Right lobe of liver (tissue), 6 donors: Measurements from ENCODE around the gene SRSF7. TPM values are rescaled to one million over a fixed set of nuclear protein-coding genes. Genes with fewer than 3 reads are reported as not detected.
"Not testable (repeated sequence)": the region's sequence is repeated elsewhere in the genome, so short reads cannot be mapped to it uniquely, and the experiment has no call there.

Experiments used
- ATAC-seq, 4 donors: fragments of 200-7000 bp; cut with Tn5 transposase; one replicate each; pipeline ENCODE4 v1.9.1; 2020; ENCODE audit warnings: mild to moderate bottlenecking in 4 of 4, moderate library complexity in 4 of 4
- DNase-seq, 3 donors: peaks; one replicate each; pipeline ENCODE4 v3.0.0-alpha.2; 2020
- H3K27ac ChIP-seq, 3 donors: fragments of 200-600 bp; one replicate each; pipeline ENCODE4 v1.8.0; 2022
- H3K27me3 ChIP-seq, 2 donors: fragments of 200-600 bp; one replicate each; pipeline ENCODE4 v1.8.0; 2022
- H3K36me3 ChIP-seq, 4 donors: fragments of 200-600 bp; sonication (generic) in 1 of 4; one replicate each; pipeline versions ENCODE4 v1.5.1 to v1.8.0; 2017 to 2022; ENCODE audit warnings: control low read depth in 1 of 4
- H3K4me1 ChIP-seq, 4 donors: fragments of 200-600 bp; sonication (generic) in 1 of 4; one replicate each; pipeline versions ENCODE4 v1.5.1 to v1.8.0; 2017 to 2022; ENCODE audit warnings: control low read depth in 1 of 4
- H3K4me3 ChIP-seq, 3 donors: fragments of 200-600 bp; one replicate each; pipeline ENCODE4 v1.8.0; 2022
- H3K9me3 ChIP-seq, 4 donors: fragments of 200-600 bp; sonication (generic) in 1 of 4; one replicate each; pipeline versions ENCODE4 v1.5.1 to v1.8.0; 2017 to 2022; ENCODE audit warnings: control low read depth in 1 of 4
- CTCF ChIP-seq, 4 donors: fragments of 200-600 bp in 3 of 4; fragments of 450-650 bp in 1 of 4; IDR thresholded peaks; one replicate each; pipeline versions ENCODE4 v1.5.1 to v1.8.0; 2016 to 2022; ENCODE audit warnings: antibody characterized with exemption in 4 of 4, mild to moderate bottlenecking in 2 of 4
- POLR2A ChIP-seq: fragments of 450-650 bp; IDR thresholded peaks from one replicate; pipeline ENCODE4 v1.6.1; 2017; ENCODE audit warnings: antibody characterized with exemption, mild to moderate bottlenecking
- WGBS: methylation state at CpG from one replicate; pipeline ENCODE4 v1.1.6; 2018; ENCODE audit warnings: low coverage, low lambda C conversion rate; ENCODE audit not compliant: insufficient coverage; ENCODE audit errors: missing lambda C conversion rate; 5-methylcytosine and 5-hydroxymethylcytosine counted together
- intact Hi-C, 2 donors: fragments of 100-400 bp; cut with DNase I; formaldehyde crosslinking; loops; one replicate each; pipeline versions ENCODE4 v1.11.2 to v1.14.1; 2022
- long read RNA-seq: library from polyadenylated mRNA; unstranded; transcript quantifications from one replicate; pipeline ENCODE4 v2.0.0, GENCODE V29; 2019
- total RNA-seq, 6 experiments: library from RNA; depleted of rRNA in 2 of 6; stranded (reverse); fragments of >200 nt in 2 of 6; fragmentation: NEBNext Ultra II Directional in 3 of 6; extraction: Animal tissue kit (Norgen Biotek cat#: 25700) in 3 of 6; gene quantifications; one replicate each; pipeline versions ENCODE4 v1.1.0 to v1.2.4, GENCODE V29; 2016 to 2023
- donor health status: DM: no; HTN: yes; CAD: no.
- donor health status: DM: no; HTN: no; CAD: no.
- donor health status: DM: no; HTN: no; CAD: no.
- donor health status: DM: no; HTN: yes; CAD: no.
- donor health status: DM: no; HTN: yes; CAD: no.

Gene SRSF7
- 10 to 100 TPM; 33.5 to 57.4 (median 44.4) TPM for total RNA-seq
- long read RNA-seq, partial matches to known transcripts, result 3 of 11 reads
- long read RNA-seq, other reads (novel, unspliced or antisense), result 3 of 11 reads

- H3K36me3 ChIP-seq, result peaks cover 0 to 39% (median 24%) of the 10 kb centered on the region in 4 donors
- H3K27me3 ChIP-seq, result no peaks in the 10 kb centered on the region
- peaks cover 0 to 50% (median 16%) of the 10 kb centered on the region in 4 donors for H3K4me1 ChIP-seq
- H3K27ac ChIP-seq, result peak within 1 kb of the TSS; percentile 97 to 98 (median 97)
- ATAC-seq (peak; percentile 90 to 95 (median 92)), DNase-seq (peak; percentile 95 to 98 (median 98))
- TF ChIP-seq POLR2A (peak; percentile 100), CTCF (IDR thresholded peaks at IDR 0.05) (no peak)
- H3K9me3 ChIP-seq, result no peaks in the 10 kb centered on the region
- WGBS, result under 1% methylated on average over 41 of the region's 68 CpGs
- H3K4me3 ChIP-seq, result peak within 1 kb of the TSS; percentile 76 to 97 (median 91)
- intact Hi-C loops, result no loop called here
Observed at GRCh38 chr2:38750891-38751595, at the start of gene SRSF7. TSS of gene SRSF7 (minus strand) at chr2:38751361. CDS start at chr2:38751256, 105 bp downstream.

- WGBS, result 38% methylated on average over 3 of the region's 3 CpGs
- H3K27ac ChIP-seq, result peak overlapping the region in 2 of 3 donors; percentile 58 to 66
- intact Hi-C loops, result no loop called here
- no peaks in the 10 kb centered on the region for H3K36me3 ChIP-seq
- H3K27me3 ChIP-seq, result no peaks in the 10 kb centered on the region
- no peak overlapping the region for H3K4me3 ChIP-seq
- no peak for TF ChIP-seq POLR2A
- TF ChIP-seq CTCF (IDR thresholded peaks at IDR 0.05), result no peak
- H3K9me3 ChIP-seq, result no peaks in the 10 kb centered on the region
- ATAC-seq (peak in 3 of 4 donors; percentile 10 to 31 (median 12)), DNase-seq (no peak)
- peaks cover 0 to 29% (median 11%) of the 10 kb centered on the region in 4 donors for H3K4me1 ChIP-seq
Observed at GRCh38 chr2:38797953-38798352, 46.8 kb upstream of the SRSF7 start.

- DNase-seq (no peak), ATAC-seq (no peak)
- Histone ChIP-seq H3K27ac (peak overlapping the region in 1 of 3 donors; percentile 66), H3K9me3 (no peaks in the 10 kb centered on the region), H3K36me3 (no peaks in the 10 kb centered on the region), H3K4me3 (no peak overlapping the region), H3K27me3 (no peaks in the 10 kb centered on the region), H3K4me1 (peaks cover 0 to 30% (median 12%) of the 10 kb centered on the region in 4 donors)
- intact Hi-C loops, result no loop called here
- 67% methylated on average over 10 of the region's 10 CpGs for WGBS
- TF ChIP-seq CTCF (IDR thresholded peaks at IDR 0.05) (no peak), POLR2A (no peak)
Observed at GRCh38 chr2:38797250-38797676, 46.1 kb upstream of the SRSF7 start.

- H3K27me3 ChIP-seq, H3K4me3 ChIP-seq, H3K36me3 ChIP-seq, H3K9me3 ChIP-seq, ATAC-seq, DNase-seq, intact Hi-C loops: not testable (repeated sequence)
- H3K27ac ChIP-seq, result peak overlapping the region; percentile 51 to 95 (median 89)
- WGBS, result 45% methylated on average over 7 of the region's 7 CpGs
- peaks cover 0 to 32% (median 13%) of the 10 kb centered on the region in 4 donors for H3K4me1 ChIP-seq
Observed at GRCh38 chr2:38795016-38795415, 43.9 kb upstream of the SRSF7 start.
